Loucy (cell line): Measurements from ENCODE around the gene OR56A5.

Experiments used
- H2AFZ ChIP-seq: fragments of 200-600 bp; sonication (generic); 2 replicates; pipeline ENCODE4 v1.6.0; 2016; ENCODE audit warnings: antibody characterized with exemption, mild to moderate bottlenecking, low read length, moderate library complexity
- H3F3A ChIP-seq: fragments of 200-600 bp; 2 replicates; pipeline ENCODE4 v1.6.0; 2016; ENCODE audit warnings: antibody characterized with exemption, low read depth, mild to moderate bottlenecking
- H3K27me3 ChIP-seq: fragments of 200-600 bp; sonication (generic); 2 replicates; pipeline ENCODE4 v1.6.1; 2014; ENCODE audit warnings: low read length, mild to moderate bottlenecking; ENCODE audit not compliant: insufficient read depth, poor library complexity, severe bottlenecking
- H3K36me3 ChIP-seq: fragments of 200-600 bp; sonication (generic); 2 replicates; pipeline ENCODE4 v1.6.1; 2016; ENCODE audit warnings: low read length; ENCODE audit not compliant: insufficient read depth
- H3K4me1 ChIP-seq: fragments of 200-600 bp; sonication (generic); 2 replicates; pipeline ENCODE4 v1.5.1; 2014; ENCODE audit warnings: low read length, mild to moderate bottlenecking; ENCODE audit not compliant: insufficient read depth, poor library complexity, severe bottlenecking
- H3K4me2 ChIP-seq: fragments of 200-600 bp; sonication (generic); 2 replicates; pipeline ENCODE4 v1.6.0; 2014; ENCODE audit warnings: antibody characterized with exemption, low read length, low read depth, mild to moderate bottlenecking; ENCODE audit not compliant: poor library complexity, severe bottlenecking
- H3K4me3 ChIP-seq: fragments of 200-600 bp; sonication (generic); 2 replicates; pipeline ENCODE4 v1.5.1; 2014; ENCODE audit warnings: low read length, mild to moderate bottlenecking, mixed read lengths; ENCODE audit not compliant: poor library complexity, severe bottlenecking
- H3K79me2 ChIP-seq: fragments of 200-600 bp; sonication (generic); 2 replicates; pipeline ENCODE4 v1.6.1; 2014; ENCODE audit warnings: low read length; ENCODE audit not compliant: insufficient read depth
- H3K9ac ChIP-seq: fragments of 200-600 bp; sonication (generic); 2 replicates; pipeline ENCODE4 v1.6.0; 2014; ENCODE audit warnings: mild to moderate bottlenecking, low read depth, low read length, moderate library complexity; ENCODE audit not compliant: poor library complexity, severe bottlenecking
- H3K9me2 ChIP-seq: fragments of 200-600 bp; sonication (generic); replicated peaks from 2 replicates; pipeline ENCODE4 v1.6.1; 2016; ENCODE audit warnings: low read depth, low read length, mixed read lengths
- H3K9me3 ChIP-seq: fragments of 200-600 bp; sonication (generic); 2 replicates; pipeline ENCODE4 v1.6.1; 2014; ENCODE audit warnings: mild to moderate bottlenecking, antibody characterized with exemption, low read length, low read depth; ENCODE audit not compliant: insufficient read depth
- H4K20me1 ChIP-seq: fragments of 200-600 bp; sonication (generic); 2 replicates; pipeline ENCODE4 v1.6.0; 2014; ENCODE audit warnings: antibody characterized with exemption, low read length, mild to moderate bottlenecking; ENCODE audit not compliant: insufficient read depth, poor library complexity, severe bottlenecking
- CTCF ChIP-seq: fragments of 200-600 bp; sonication (generic); conservative IDR thresholded peaks from 2 replicates; pipeline ENCODE4 v1.5.1; 2014; ENCODE audit warnings: mild to moderate bottlenecking, antibody characterized with exemption, low read length
- EZH2phosphoT487 ChIP-seq: fragments of 200-600 bp; IDR thresholded peaks from 2 replicates; pipeline ENCODE4 v1.6.1; 2018; ENCODE audit warnings: antibody characterized with exemption, mild to moderate bottlenecking, moderate library complexity, borderline replicate concordance

OR56A5 gene

GRCh38 chr11:5928811-5929210 is 39.5 kb downstream of the OR56A5 start:
- H3K27me3 ChIP-seq, result no peaks in the 10 kb centered on the region
- no peaks in the 10 kb centered on the region for H3K9me2 ChIP-seq
- TF ChIP-seq EZH2phosphoT487, result no peak
- TF ChIP-seq CTCF, result no peak
- H3K4me2 ChIP-seq, result no peak overlapping the region
- no peak overlapping the region for H2AFZ ChIP-seq
- no peaks in the 10 kb centered on the region for H3K4me1 ChIP-seq
- no peak overlapping the region for H3K4me3 ChIP-seq
- H3K9ac ChIP-seq, result no peak overlapping the region
- no peaks in the 10 kb centered on the region; the same call in 1 of the 2 replicates for H3K9me3 ChIP-seq
- H3K36me3 ChIP-seq, result no peaks in the 10 kb centered on the region
- no peaks in the 10 kb centered on the region for H3K79me2 ChIP-seq
- H3F3A ChIP-seq, result no peaks in the 10 kb centered on the region
- H4K20me1 ChIP-seq, result no peaks in the 10 kb centered on the region

- H2AFZ ChIP-seq, result no peak overlapping the region
- no peak overlapping the region for H3K4me3 ChIP-seq
- H4K20me1 ChIP-seq, result no peaks in the 10 kb centered on the region
- TF ChIP-seq CTCF, result no peak
- TF ChIP-seq EZH2phosphoT487, result no peak
- H3K79me2 ChIP-seq, result no peaks in the 10 kb centered on the region
- H3K4me1 ChIP-seq, result no peaks in the 10 kb centered on the region
- no peaks in the 10 kb centered on the region for H3K27me3 ChIP-seq
- H3K36me3 ChIP-seq, result no peaks in the 10 kb centered on the region
- H3F3A ChIP-seq, result no peaks in the 10 kb centered on the region
- H3K4me2 ChIP-seq, result no peak overlapping the region
- H3K9ac ChIP-seq, result no peak overlapping the region
- no peaks in the 10 kb centered on the region for H3K9me2 ChIP-seq
- H3K9me3 ChIP-seq, result no peaks in the 10 kb centered on the region; the same call in 1 of the 2 replicates
Measured at GRCh38 chr11:5928271-5928670, 40.0 kb downstream of the OR56A5 start.

GRCh38 chr11:5923794-5924193 is 44.5 kb downstream of the OR56A5 start:
- no peaks in the 10 kb centered on the region for H3K79me2 ChIP-seq
- no peaks in the 10 kb centered on the region for H3K4me1 ChIP-seq
- TF ChIP-seq EZH2phosphoT487, result no peak
- TF ChIP-seq CTCF, result no peak
- no peaks in the 10 kb centered on the region for H3K9me2 ChIP-seq
- H3K9me3 ChIP-seq, result no peaks in the 10 kb centered on the region
- no peak overlapping the region for H3K4me2 ChIP-seq
- H3K27me3 ChIP-seq, result no peaks in the 10 kb centered on the region
- H3K4me3 ChIP-seq, result no peak overlapping the region
- no peak overlapping the region for H2AFZ ChIP-seq
- no peaks in the 10 kb centered on the region for H3K36me3 ChIP-seq
- H4K20me1 ChIP-seq, result no peaks in the 10 kb centered on the region
- H3F3A ChIP-seq, result no peaks in the 10 kb centered on the region
- H3K9ac ChIP-seq, result no peak overlapping the region
